Measurements from ENCODE around the gene MACROD2. TPM values are rescaled to one million over a fixed set of nuclear protein-coding genes. Genes with fewer than 3 reads are reported as not detected.

Gene MACROD2
- total RNA-seq, 1 experiment from 2014 or later, result 1.4 TPM

DNA sequence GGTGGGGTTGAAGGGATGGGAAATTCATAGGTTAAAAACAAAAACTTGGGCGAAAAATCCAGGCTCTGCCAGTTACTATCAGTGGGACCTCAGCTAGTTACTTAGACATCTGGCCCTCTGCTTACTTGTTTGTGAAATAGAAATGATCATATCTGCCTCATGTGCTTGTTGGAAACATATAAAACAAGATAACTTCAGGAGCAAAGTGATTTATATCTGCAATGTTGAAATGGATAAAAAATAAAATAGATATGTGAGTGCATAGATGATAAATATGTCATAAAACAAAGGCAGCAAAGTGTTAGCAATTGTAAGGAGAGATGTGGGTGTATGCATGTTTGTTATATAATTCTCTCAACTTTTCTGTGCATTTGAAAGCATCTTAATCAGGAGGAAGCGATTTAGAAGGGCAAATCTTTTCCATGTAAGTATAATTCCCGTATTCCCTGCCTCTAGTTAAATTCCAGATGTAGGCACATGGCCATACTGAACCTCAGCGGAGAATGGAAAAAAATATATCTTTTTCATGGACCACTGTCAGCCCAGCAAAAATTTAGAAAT is 921.1 kb downstream of the MACROD2 start:
- POLR2A ChIA-PET (ENCODE audit: low non-redundant PET), result no interaction called here
- Histone ChIP-seq H3K36me3 (ENCODE audit: insufficient read depth, low read length, poor library complexity, severe bottlenecking) (no peaks in the 10 kb centered on the region), H3K27me3 (replicated peaks; ENCODE audit: insufficient read depth, low read depth, low read length, poor library complexity) (no peaks in the 10 kb centered on the region), H3K4me3 (ENCODE audit: low read depth, low read length, poor library complexity, severe bottlenecking) (no peak overlapping the region), H3K27ac (ENCODE audit: low read depth, low read length, poor library complexity, severe bottlenecking) (no peak overlapping the region), H3K4me1 (ENCODE audit: insufficient read depth, low read length, poor library complexity, severe bottlenecking) (no peaks in the 10 kb centered on the region), H3K9me3 (ENCODE audit: low read depth, low read length, poor library complexity, severe bottlenecking) (no peaks in the 10 kb centered on the region)
- no TSS peak for BruUV-seq (replicated peaks)
- CTCF ChIA-PET, result no interaction called here
- no peak for TF ChIP-seq EZH2 (IDR thresholded peaks at IDR 0.05; ENCODE audit: borderline replicate concordance, low read depth, low read length, poor library complexity, severe bottlenecking)
- TF ChIP-seq CTCF (conservative IDR thresholded peaks at IDR 0.05; ENCODE audit: low read depth, low read length), result no peak
- no peak for DNase-seq (ENCODE audit: low spot score)
- intact Hi-C loops (cut with micrococcal nuclease; ENCODE audit: unreplicated experiment), result no loop called here

- Histone ChIP-seq H3K4me1 (ENCODE audit: insufficient read depth, low read length, poor library complexity, severe bottlenecking) (no peaks in the 10 kb centered on the region), H3K9me3 (ENCODE audit: low read depth, low read length, poor library complexity, severe bottlenecking) (no peaks in the 10 kb centered on the region), H3K27me3 (replicated peaks; ENCODE audit: insufficient read depth, low read depth, low read length, poor library complexity) (no peaks in the 10 kb centered on the region), H3K36me3 (ENCODE audit: insufficient read depth, low read length, poor library complexity, severe bottlenecking) (no peaks in the 10 kb centered on the region), H3K27ac (ENCODE audit: low read depth, low read length, poor library complexity, severe bottlenecking) (no peak overlapping the region), H3K4me3 (ENCODE audit: low read depth, low read length, poor library complexity, severe bottlenecking) (no peak overlapping the region)
- DNase-seq (ENCODE audit: low spot score), result no peak
- intact Hi-C loops (cut with micrococcal nuclease; ENCODE audit: unreplicated experiment), result no loop called here
- no TSS peak for BruUV-seq (replicated peaks)
- CTCF ChIA-PET, result no interaction called here
- POLR2A ChIA-PET (ENCODE audit: low non-redundant PET), result no interaction called here
- TF ChIP-seq CTCF (conservative IDR thresholded peaks at IDR 0.05; ENCODE audit: low read depth, low read length) (no peak), EZH2 (IDR thresholded peaks at IDR 0.05; ENCODE audit: borderline replicate concordance, low read depth, low read length, poor library complexity, severe bottlenecking) (no peak)
These were observed 923.0 kb downstream of the MACROD2 start for GRCh38 chr20:14918281-14918680.

GRCh38 chr20:14918976-14919375 is 923.7 kb downstream of the MACROD2 start:
- no peak for DNase-seq (ENCODE audit: low spot score)
- Histone ChIP-seq H3K27me3 (replicated peaks; ENCODE audit: insufficient read depth, low read depth, low read length, poor library complexity) (no peaks in the 10 kb centered on the region), H3K36me3 (ENCODE audit: insufficient read depth, low read length, poor library complexity, severe bottlenecking) (no peaks in the 10 kb centered on the region), H3K27ac (ENCODE audit: low read depth, low read length, poor library complexity, severe bottlenecking) (no peak overlapping the region), H3K9me3 (ENCODE audit: low read depth, low read length, poor library complexity, severe bottlenecking) (no peaks in the 10 kb centered on the region), H3K4me3 (ENCODE audit: low read depth, low read length, poor library complexity, severe bottlenecking) (no peak overlapping the region), H3K4me1 (ENCODE audit: insufficient read depth, low read length, poor library complexity, severe bottlenecking) (no peaks in the 10 kb centered on the region)
- TF ChIP-seq CTCF (conservative IDR thresholded peaks at IDR 0.05; ENCODE audit: low read depth, low read length) (no peak), EZH2 (IDR thresholded peaks at IDR 0.05; ENCODE audit: borderline replicate concordance, low read depth, low read length, poor library complexity, severe bottlenecking) (no peak)
- intact Hi-C loops (cut with micrococcal nuclease; ENCODE audit: unreplicated experiment), result no loop called here
- BruUV-seq (replicated peaks), result no TSS peak
- ChIA-PET POLR2A (ENCODE audit: low non-redundant PET) (no interaction called here), CTCF (no interaction called here)
